GM06990 (cell line): Measurements from ENCODE around the gene MARK1.

Experiments used
- DNase-seq: peaks from one replicate; pipeline ENCODE4 v3.0.0-alpha.2; 2011; ENCODE audit not compliant: insufficient read length; ENCODE audit errors: extremely low read depth
- H3K27me3 ChIP-seq: replicated peaks from 2 replicates; pipeline ENCODE4 v1.6.0; 2011; ENCODE audit warnings: low read length; ENCODE audit not compliant: control insufficient read depth, insufficient read depth
- H3K36me3 ChIP-seq: 2 replicates; pipeline ENCODE4 v1.5.1; 2011; ENCODE audit warnings: low read length; ENCODE audit not compliant: control insufficient read depth, insufficient read depth
- H3K4me3 ChIP-seq: replicated peaks from 2 replicates; pipeline ENCODE4 v1.5.1; 2011; ENCODE audit warnings: low read depth, mild to moderate bottlenecking, control low read depth, low read length
- CTCF ChIP-seq: IDR thresholded peaks from 2 replicates; pipeline ENCODE4 v1.5.1; 2011; ENCODE audit warnings: low read length, control low read depth, mild to moderate bottlenecking, inconsistent platforms; ENCODE audit not compliant: insufficient read depth, poor library complexity, severe bottlenecking

MARK1 gene

DNA sequence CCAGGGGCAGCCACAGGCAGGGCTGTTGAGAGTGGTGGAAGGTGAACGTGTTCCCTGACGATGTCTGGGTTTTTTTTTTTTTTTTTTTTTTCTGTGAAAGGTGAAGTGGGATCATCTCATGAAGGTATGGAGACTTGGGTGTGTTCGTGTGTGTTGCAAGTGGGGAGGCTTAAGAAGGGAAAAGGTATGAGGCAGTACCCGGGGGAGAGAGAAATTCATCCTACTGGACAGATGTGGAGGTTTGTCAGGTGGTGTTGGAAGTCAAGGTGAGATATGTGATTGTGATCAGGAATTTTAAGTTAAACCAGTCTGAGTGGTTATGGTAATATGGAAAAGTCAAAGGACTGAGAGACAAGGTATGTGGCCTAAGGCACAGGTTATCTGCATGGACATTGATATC lies 167.5 kb downstream of the MARK1 start:
- no peak for TF ChIP-seq CTCF
- H3K4me3 ChIP-seq = no peak overlapping the region

GRCh38 chr1:220696226-220696862 lies 168.4 kb downstream of the MARK1 start:
- no peak overlapping the region for H3K4me3 ChIP-seq
- H3K27me3 ChIP-seq = no peaks in the 10 kb centered on the region
- no peak for DNase-seq
- no peak for TF ChIP-seq CTCF
- H3K36me3 ChIP-seq = no peaks in the 10 kb centered on the region

More for the DNA sequence above, 167.5 kb downstream of the MARK1 start:
- H3K36me3 ChIP-seq = no peaks in the 10 kb centered on the region
- DNase-seq = no peak
- no peaks in the 10 kb centered on the region for H3K27me3 ChIP-seq

- no peak for DNase-seq
Observed at GRCh38 chr1:220696863-220697231, 168.9 kb downstream of the MARK1 start.

DNA sequence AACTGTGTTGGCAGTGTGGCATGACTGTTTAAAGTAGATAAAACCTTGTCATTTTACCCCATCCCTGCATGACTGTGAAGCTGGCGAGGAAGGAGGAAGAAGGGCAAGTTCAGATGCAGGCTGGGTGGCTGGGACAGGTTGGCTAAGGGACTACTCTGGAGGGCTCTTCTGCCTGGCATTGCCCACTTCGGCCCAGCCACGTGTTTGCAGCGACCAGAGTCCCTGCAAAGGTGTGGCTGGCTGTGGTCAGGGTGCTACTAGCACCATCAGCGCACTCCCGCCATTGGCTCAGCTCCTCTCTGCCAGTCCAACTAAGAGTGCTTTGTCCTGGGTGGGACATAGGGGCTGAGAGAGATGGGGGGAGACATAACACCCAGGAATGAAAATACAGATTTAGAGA lies 169.4 kb downstream of the MARK1 start:
- DNase-seq = no peak
- TF ChIP-seq CTCF = no peak

More at GRCh38 chr1:220696863-220697231, 168.9 kb downstream of the MARK1 start:
- H3K27me3 ChIP-seq = no peaks in the 10 kb centered on the region
- no peaks in the 10 kb centered on the region for H3K36me3 ChIP-seq
- no peak overlapping the region for H3K4me3 ChIP-seq
- no peak for TF ChIP-seq CTCF

DNA sequence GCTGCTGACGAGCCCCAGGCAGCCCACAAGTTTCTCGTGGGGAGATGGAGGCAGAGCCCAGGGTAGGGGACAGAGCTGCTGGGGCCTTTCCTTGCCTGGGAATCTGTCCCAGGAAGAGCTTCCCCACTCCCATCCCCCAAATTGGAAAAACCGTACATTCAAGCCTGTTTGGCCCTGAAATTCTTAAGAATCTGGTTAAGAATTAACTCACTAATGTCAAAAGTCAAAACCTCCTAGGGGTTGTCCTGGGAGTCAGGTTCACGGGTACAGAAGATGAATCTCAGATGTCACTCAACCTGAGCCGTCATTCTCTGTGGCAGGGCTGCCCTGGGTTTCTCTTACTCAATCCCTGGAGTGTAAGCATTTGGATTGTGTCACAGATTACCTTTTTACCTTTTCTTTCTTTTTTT lies 170.7 kb downstream of the MARK1 start:
- Histone ChIP-seq H3K36me3 (no peaks in the 10 kb centered on the region), H3K27me3 (no peaks in the 10 kb centered on the region), H3K4me3 (no peak overlapping the region)
- DNase-seq = no peak
- no peak for TF ChIP-seq CTCF

More for the DNA sequence above, 169.4 kb downstream of the MARK1 start:
- Histone ChIP-seq H3K27me3 (no peaks in the 10 kb centered on the region), H3K36me3 (no peaks in the 10 kb centered on the region), H3K4me3 (no peak overlapping the region)

DNA sequence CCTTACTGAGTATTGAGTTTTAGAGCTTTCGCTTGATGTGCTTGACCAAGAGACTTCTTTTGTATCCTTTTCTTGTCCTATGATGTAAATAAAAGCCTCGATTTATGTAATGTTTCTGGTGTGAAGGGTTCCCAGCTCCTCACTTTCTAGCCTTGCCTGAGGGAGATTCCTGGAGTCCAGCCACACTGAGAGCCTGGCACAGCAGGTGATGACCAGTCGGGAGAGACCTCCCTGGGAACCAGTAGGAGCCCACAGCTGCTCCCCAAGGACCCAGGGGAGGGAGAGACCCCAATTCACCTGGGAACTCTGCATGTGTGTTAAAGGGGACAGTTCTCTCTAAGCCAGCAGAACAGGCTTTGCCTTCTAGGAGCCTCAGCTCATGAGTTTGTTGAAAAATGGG lies 171.1 kb downstream of the MARK1 start:
- TF ChIP-seq CTCF = no peak
- Histone ChIP-seq H3K4me3 (no peak overlapping the region), H3K27me3 (no peaks in the 10 kb centered on the region), H3K36me3 (no peaks in the 10 kb centered on the region)
- no peak for DNase-seq
